OCI-LY7 (cell line): ENCODE results near the gene ROS1. TPM values are rescaled to one million over a fixed set of nuclear protein-coding genes. Genes with fewer than 3 reads are reported as not detected.

Source experiments
- BruUV-seq: library from RNA; stranded (reverse); fragments of 400-500 nt; replicated peaks from 2 replicates; lab custom pipeline; 2021; lab: Mats Ljungman, UMichigan
- CTCF ChIA-PET: fragments of 300-600 bp; sonication (Branson Sonifier 250); formaldehyde crosslinking; loops from one replicate; lab custom pipeline; 2022; ENCODE audit warnings: antibody characterized with exemption; ENCODE audit not compliant: unreplicated experiment; lab: Charles Lee
- POLR2A ChIA-PET: fragments of 300-600 bp; sonication (Branson Sonifier 250); formaldehyde crosslinking; loops from one replicate; lab custom pipeline; 2022; ENCODE audit warnings: antibody characterized with exemption; lab: Charles Lee
- DNase-seq: peaks from one replicate; pipeline ENCODE4 v3.0.0-alpha.2; 2015; ENCODE audit warnings: low spot score
- H2AFZ ChIP-seq: fragments of 200-600 bp; sonication (generic), shearing (Covaris generic); 2 replicates; pipeline ENCODE4 v1.6.1; 2014; ENCODE audit warnings: mild to moderate bottlenecking, antibody characterized with exemption, low read length, moderate library complexity
- H3K27ac ChIP-seq: fragments of 200-600 bp; sonication (generic); 2 replicates; pipeline ENCODE4 v1.5.1; 2014; ENCODE audit warnings: mixed run types, low read depth, mild to moderate bottlenecking, moderate library complexity, low read length, inconsistent platforms; ENCODE audit not compliant: poor library complexity, severe bottlenecking
- H3K36me3 ChIP-seq: fragments of 200-600 bp; sonication (generic); 2 replicates; pipeline ENCODE4 v1.6.1; 2014; ENCODE audit warnings: mild to moderate bottlenecking, antibody characterized with exemption, low read length, moderate library complexity, mixed read lengths; ENCODE audit not compliant: insufficient read depth
- H3K4me1 ChIP-seq: fragments of 200-600 bp; sonication (generic); 2 replicates; pipeline ENCODE4 v1.5.1; 2014; ENCODE audit warnings: mild to moderate bottlenecking, low read length; ENCODE audit not compliant: insufficient read depth, poor library complexity, severe bottlenecking
- H3K4me2 ChIP-seq: fragments of 200-600 bp; sonication (generic); 2 replicates; pipeline ENCODE4 v1.6.1; 2014; ENCODE audit warnings: mild to moderate bottlenecking, low read length
- H3K4me3 ChIP-seq: fragments of 200-600 bp; sonication (generic); 2 replicates; pipeline ENCODE4 v1.5.1; 2014; ENCODE audit warnings: mild to moderate bottlenecking, low read depth, low read length; ENCODE audit not compliant: poor library complexity, severe bottlenecking
- H3K79me2 ChIP-seq: fragments of 200-600 bp; sonication (generic); 2 replicates; pipeline ENCODE4 v1.6.1; 2016; ENCODE audit warnings: low read depth, mild to moderate bottlenecking, low read length, moderate library complexity, mixed read lengths; ENCODE audit not compliant: insufficient read depth
- H3K9me2 ChIP-seq: fragments of 200-600 bp; sonication (generic); 2 replicates; pipeline ENCODE4 v1.6.1; 2016; ENCODE audit warnings: mild to moderate bottlenecking, low read length, mixed read lengths; ENCODE audit not compliant: insufficient read depth
- H3K9me3 ChIP-seq: fragments of 200-600 bp; sonication (generic); 2 replicates; pipeline ENCODE4 v1.6.1; 2014; ENCODE audit warnings: mild to moderate bottlenecking, mixed run types, low read length, mixed read lengths
- H4K20me1 ChIP-seq: fragments of 200-600 bp; sonication (generic); 2 replicates; pipeline ENCODE4 v1.6.1; 2014; ENCODE audit warnings: mild to moderate bottlenecking, antibody characterized with exemption, low read length, moderate library complexity, mixed read lengths; ENCODE audit not compliant: insufficient read depth
- CTCF ChIP-seq: fragments of 200-600 bp; sonication (generic); conservative IDR thresholded peaks from 2 replicates; pipeline ENCODE4 v1.5.1; 2014; ENCODE audit warnings: mild to moderate bottlenecking, antibody characterized with exemption, low read length, moderate library complexity, mixed read lengths
- EZH2phosphoT487 ChIP-seq: fragments of 200-600 bp; sonication (generic); IDR thresholded peaks from 2 replicates; pipeline ENCODE4 v1.6.1; 2018; ENCODE audit warnings: low read depth, borderline replicate concordance, mild to moderate bottlenecking, mixed run types, antibody characterized with exemption, low read length, moderate library complexity, mixed read lengths
- intact Hi-C: fragments of 100-400 bp; cut with micrococcal nuclease; formaldehyde crosslinking; loops from one replicate; pipeline ENCODE4 v1.10.0; 2022; ENCODE audit not compliant: unreplicated experiment
- total RNA-seq, 2 experiments: library from RNA; depleted of rRNA in 1 of 2; stranded (reverse); fragments of >200 nt in 1 of 2; shearing (Covaris generic) in 1 of 2; gene quantifications; 2 replicates each; pipeline ENCODE4 v1.2.3, GENCODE V29; 2014 to 2022

ROS1 gene
- total RNA-seq, 2 experiments from 2014 or later = not detected

GRCh38 chr6:117409420-117409819 is 16.3 kb downstream of the ROS1 start:
- intact Hi-C loops = no loop called here
- TF ChIP-seq CTCF = no peak
- TF ChIP-seq EZH2phosphoT487 = no peak
- Histone ChIP-seq H3K4me1 (no peaks in the 10 kb centered on the region), H3K9me3 (no peaks in the 10 kb centered on the region), H3K27ac (no peak overlapping the region), H3K9me2 (no peaks in the 10 kb centered on the region), H3K4me3 (no peak overlapping the region), H3K4me2 (no peak overlapping the region), H3K36me3 (no peaks in the 10 kb centered on the region), H3K79me2 (no peaks in the 10 kb centered on the region), H2AFZ (no peak overlapping the region), H4K20me1 (no peaks in the 10 kb centered on the region)
- no peak for DNase-seq
- BruUV-seq = no TSS peak
- ChIA-PET CTCF (no interaction called here), POLR2A (no interaction called here)

GRCh38 chr6:117404548-117404947 is 21.2 kb downstream of the ROS1 start:
- ChIA-PET POLR2A (interaction anchor here (0.7 kb wide), 1 partner anchor 1504 kb away, joined by 3 read pairs; no protein-coding TSS in a partner anchor), CTCF (no interaction called here)
- Histone ChIP-seq H3K27ac (no peak overlapping the region), H4K20me1 (no peaks in the 10 kb centered on the region), H3K36me3 (no peaks in the 10 kb centered on the region), H2AFZ (no peak overlapping the region), H3K4me2 (no peak overlapping the region), H3K4me3 (no peak overlapping the region), H3K9me3 (no peaks in the 10 kb centered on the region), H3K9me2 (no peaks in the 10 kb centered on the region), H3K79me2 (no peaks in the 10 kb centered on the region), H3K4me1 (no peaks in the 10 kb centered on the region)
- TF ChIP-seq CTCF (peak; percentile 43; the same call in 1 of the 2 replicates), EZH2phosphoT487 (no peak)
- no peak for DNase-seq
- intact Hi-C loops = no loop called here
- BruUV-seq = no TSS peak

GRCh38 chr6:117401799-117402198 is 23.9 kb downstream of the ROS1 start:
- H3K9me3 ChIP-seq = no peaks in the 10 kb centered on the region
- no peak overlapping the region for H3K27ac ChIP-seq
- no peaks in the 10 kb centered on the region for H4K20me1 ChIP-seq
- no peaks in the 10 kb centered on the region for H3K9me2 ChIP-seq
- H3K4me2 ChIP-seq = no peak overlapping the region
- ChIA-PET CTCF (no interaction called here), POLR2A (no interaction called here)
- TF ChIP-seq CTCF = no peak
- no peak for TF ChIP-seq EZH2phosphoT487
- H2AFZ ChIP-seq = no peak overlapping the region
- intact Hi-C loops = no loop called here
- no peaks in the 10 kb centered on the region for H3K36me3 ChIP-seq
- no peaks in the 10 kb centered on the region for H3K4me1 ChIP-seq
- no peak for DNase-seq
- no peaks in the 10 kb centered on the region for H3K79me2 ChIP-seq
- H3K4me3 ChIP-seq = no peak overlapping the region
- BruUV-seq = no TSS peak
